HG02798 (cell line): ENCODE measurements around the gene POLG.

Experiments
- ATAC-seq: cut with Tn5 transposase; IDR thresholded peaks from one replicate; pipeline ENCODE4 v1.9.1; 2021; ENCODE audit warnings: mild to moderate bottlenecking; ENCODE audit not compliant: unreplicated experiment, poor library complexity

The POLG gene

GRCh38 chr15:89358755-89359439 lies 24.3 kb upstream of the POLG start:
- ATAC-seq = peak; percentile 91

- no peak for ATAC-seq
Observed at GRCh38 chr15:89358435-89358754, 23.8 kb upstream of the POLG start.

GRCh38 chr15:89356634-89357298 lies 22.1 kb upstream of the POLG start:
- ATAC-seq = no peak

- no peak for ATAC-seq
Observed at GRCh38 chr15:89353991-89354390, 19.4 kb upstream of the POLG start.

GRCh38 chr15:89352476-89352875 lies 17.9 kb upstream of the POLG start:
- no peak for ATAC-seq

- ATAC-seq = no peak
Observed at GRCh38 chr15:89349206-89349558, 14.6 kb upstream of the POLG start.

- ATAC-seq = no peak
Observed at GRCh38 chr15:89346516-89347231, 12.1 kb upstream of the POLG start.

GRCh38 chr15:89345248-89345647 lies 10.6 kb upstream of the POLG start:
- no peak for ATAC-seq

- ATAC-seq = no peak
Observed at GRCh38 chr15:89342840-89343239, 8.2 kb upstream of the POLG start.

- no peak for ATAC-seq
Observed at GRCh38 chr15:89341316-89342005, 6.8 kb upstream of the POLG start.

- ATAC-seq = no peak
Observed at GRCh38 chr15:89340573-89340972, 5.9 kb upstream of the POLG start.

GRCh38 chr15:89338036-89338435 lies 3.4 kb upstream of the POLG start:
- no peak for ATAC-seq

GRCh38 chr15:89335298-89336041 lies 846 bp upstream of the POLG start:
- ATAC-seq = no peak

GRCh38 chr15:89333959-89334509 lies 590 bp downstream of the POLG start:
- no peak for ATAC-seq

- no peak for ATAC-seq
Observed at GRCh38 chr15:89333011-89333860, 1.4 kb downstream of the POLG start.

GRCh38 chr15:89332446-89332845 lies 2.2 kb downstream of the POLG start:
- ATAC-seq = no peak

GRCh38 chr15:89330881-89331595 lies 3.6 kb downstream of the POLG start:
- ATAC-seq = no peak

GRCh38 chr15:89330119-89330518 lies 4.5 kb downstream of the POLG start:
- no peak for ATAC-seq
